ENCODE measurements around the gene AGMO. TPM values are rescaled to one million over a fixed set of nuclear protein-coding genes. Genes with fewer than 3 reads are reported as not detected.

Gene AGMO
- total and polyA plus RNA-seq, 2 experiments from 2014 or later: 6.5 to 7.3 TPM

DNA sequence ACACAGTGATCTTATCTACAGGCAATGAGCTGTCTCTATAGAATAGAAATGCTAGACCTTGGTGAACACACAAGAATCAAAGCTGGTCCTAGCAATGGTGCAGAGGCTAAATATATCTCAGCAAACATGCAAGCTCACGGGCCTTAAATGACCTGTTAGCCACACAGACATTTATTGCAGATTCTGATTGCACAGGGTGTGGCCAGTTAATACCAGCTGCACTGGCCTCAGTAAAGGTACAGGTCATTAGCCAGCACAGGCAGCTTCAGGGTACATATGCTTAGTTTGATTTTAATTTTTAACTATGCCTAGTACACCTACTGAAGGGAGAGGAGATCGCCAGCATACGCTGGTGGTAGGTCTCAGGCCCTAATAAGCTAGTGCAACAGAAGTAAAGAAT is 393.9 kb downstream of the AGMO start:
- Histone ChIP-seq H3K27me3 (no peaks in the 10 kb centered on the region), H4K20me1 (ENCODE audit: insufficient read depth, poor library complexity, severe bottlenecking) (no peaks in the 10 kb centered on the region), H3K79me2 (no peaks in the 10 kb centered on the region), H3K4me1 (ENCODE audit: insufficient read depth) (no peaks in the 10 kb centered on the region), H3K9me3 (ENCODE audit: low read depth) (no peaks in the 10 kb centered on the region), H3K27ac (peak overlapping the region; percentile 6), H2AFZ (no peak overlapping the region), H3K9me2 (replicated peaks; ENCODE audit: insufficient read depth) (no peaks in the 10 kb centered on the region), H3K36me3 (replicated peaks; ENCODE audit: insufficient read depth, low read depth) (no peaks in the 10 kb centered on the region), H3K4me3 (no peak overlapping the region), H3K4me2 (no peak overlapping the region)
- DNase-seq (ENCODE audit: low spot score): peak; percentile 52
- WGBS (ENCODE audit: low lambda C conversion rate, missing lambda C conversion rate): 80% methylated on average over 3 of the region's 3 CpGs
- no peak for TF ChIP-seq EZH2 (IDR thresholded peaks at IDR 0.05; ENCODE audit: borderline replicate concordance)
- TF ChIP-seq EZH2phosphoT487 (IDR thresholded peaks at IDR 0.05; ENCODE audit: low read depth, severe bottlenecking, unreplicated experiment): no peak
- TF ChIP-seq, protein P1, sequence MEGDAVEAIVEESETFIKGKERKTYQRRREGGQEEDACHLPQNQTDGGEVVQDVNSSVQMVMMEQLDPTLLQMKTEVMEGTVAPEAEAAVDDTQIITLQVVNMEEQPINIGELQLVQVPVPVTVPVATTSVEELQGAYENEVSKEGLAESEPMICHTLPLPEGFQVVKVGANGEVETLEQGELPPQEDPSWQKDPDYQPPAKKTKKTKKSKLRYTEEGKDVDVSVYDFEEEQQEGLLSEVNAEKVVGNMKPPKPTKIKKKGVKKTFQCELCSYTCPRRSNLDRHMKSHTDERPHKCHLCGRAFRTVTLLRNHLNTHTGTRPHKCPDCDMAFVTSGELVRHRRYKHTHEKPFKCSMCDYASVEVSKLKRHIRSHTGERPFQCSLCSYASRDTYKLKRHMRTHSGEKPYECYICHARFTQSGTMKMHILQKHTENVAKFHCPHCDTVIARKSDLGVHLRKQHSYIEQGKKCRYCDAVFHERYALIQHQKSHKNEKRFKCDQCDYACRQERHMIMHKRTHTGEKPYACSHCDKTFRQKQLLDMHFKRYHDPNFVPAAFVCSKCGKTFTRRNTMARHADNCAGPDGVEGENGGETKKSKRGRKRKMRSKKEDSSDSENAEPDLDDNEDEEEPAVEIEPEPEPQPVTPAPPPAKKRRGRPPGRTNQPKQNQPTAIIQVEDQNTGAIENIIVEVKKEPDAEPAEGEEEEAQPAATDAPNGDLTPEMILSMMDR (IDR thresholded peaks at IDR 0.05; ENCODE audit: poor library complexity): no peak

DNA sequence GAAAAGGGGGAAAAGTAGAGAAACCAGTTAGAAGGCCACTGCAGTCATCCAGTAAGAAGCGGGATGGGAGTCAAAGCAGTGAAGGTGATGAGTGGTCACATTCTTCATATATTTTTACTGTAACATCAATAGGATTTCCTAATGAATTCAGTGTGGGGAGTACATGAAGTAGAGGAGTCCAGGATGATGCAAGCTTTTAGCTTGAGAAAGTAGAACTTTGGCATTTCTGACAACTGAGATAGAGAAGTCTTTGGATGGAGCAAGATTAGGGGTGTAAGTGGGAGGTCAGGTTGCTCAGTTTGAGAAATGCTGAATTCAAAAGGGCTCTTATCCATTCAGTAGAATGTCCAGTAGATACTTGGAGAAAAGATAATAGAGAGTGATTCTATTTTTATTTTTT is 395.2 kb downstream of the AGMO start:
- H3K36me3 ChIP-seq (replicated peaks; ENCODE audit: insufficient read depth, low read depth): no peaks in the 10 kb centered on the region

GRCh38 chr7:15159261-15159660 is 402.6 kb downstream of the AGMO start:
- Histone ChIP-seq H3K9me3 (ENCODE audit: low read depth) (no peaks in the 10 kb centered on the region), H3K36me3 (replicated peaks; ENCODE audit: insufficient read depth, low read depth) (no peaks in the 10 kb centered on the region), H3K79me2 (no peaks in the 10 kb centered on the region), H2AFZ (no peak overlapping the region), H3K4me1 (ENCODE audit: insufficient read depth) (no peaks in the 10 kb centered on the region), H3K27me3 (no peaks in the 10 kb centered on the region), H3K4me3 (no peak overlapping the region), H3K27ac (no peak overlapping the region), H3K9me2 (replicated peaks; ENCODE audit: insufficient read depth) (no peaks in the 10 kb centered on the region), H3K4me2 (no peak overlapping the region), H4K20me1 (ENCODE audit: insufficient read depth, poor library complexity, severe bottlenecking) (no peaks in the 10 kb centered on the region)
- 0% methylated on average over 1 of the region's 1 CpG for WGBS (ENCODE audit: low lambda C conversion rate, missing lambda C conversion rate)
- no peak for DNase-seq (ENCODE audit: low spot score)
- TF ChIP-seq EZH2phosphoT487 (IDR thresholded peaks at IDR 0.05; ENCODE audit: low read depth, severe bottlenecking, unreplicated experiment) (no peak), EZH2 (IDR thresholded peaks at IDR 0.05; ENCODE audit: borderline replicate concordance) (no peak)
- TF ChIP-seq, protein P1 (IDR thresholded peaks at IDR 0.05; ENCODE audit: poor library complexity): no peak

More for the DNA sequence above, 395.2 kb downstream of the AGMO start:
- Histone ChIP-seq H3K79me2 (no peaks in the 10 kb centered on the region), H4K20me1 (ENCODE audit: insufficient read depth, poor library complexity, severe bottlenecking) (no peaks in the 10 kb centered on the region), H3K4me3 (no peak overlapping the region), H3K4me1 (ENCODE audit: insufficient read depth) (no peaks in the 10 kb centered on the region), H2AFZ (no peak overlapping the region), H3K9me2 (replicated peaks; ENCODE audit: insufficient read depth) (no peaks in the 10 kb centered on the region), H3K27me3 (no peaks in the 10 kb centered on the region), H3K9me3 (ENCODE audit: low read depth) (no peaks in the 10 kb centered on the region), H3K27ac (no peak overlapping the region), H3K4me2 (no peak overlapping the region)
- TF ChIP-seq EZH2phosphoT487 (IDR thresholded peaks at IDR 0.05; ENCODE audit: low read depth, severe bottlenecking, unreplicated experiment) (no peak), EZH2 (IDR thresholded peaks at IDR 0.05; ENCODE audit: borderline replicate concordance) (no peak)
- no peak for DNase-seq (ENCODE audit: low spot score)
- WGBS (ENCODE audit: low lambda C conversion rate, missing lambda C conversion rate): 87% methylated on average over 1 of the region's 1 CpG

GRCh38 chr7:15158141-15158810 is 403.5 kb downstream of the AGMO start:
- 68% methylated on average over 3 of the region's 3 CpGs for WGBS (ENCODE audit: low lambda C conversion rate, missing lambda C conversion rate)
- no peak overlapping the region for H2AFZ ChIP-seq
- H3K36me3 ChIP-seq (replicated peaks; ENCODE audit: insufficient read depth, low read depth): no peaks in the 10 kb centered on the region
- no peaks in the 10 kb centered on the region for H3K27me3 ChIP-seq
- H4K20me1 ChIP-seq (ENCODE audit: insufficient read depth, poor library complexity, severe bottlenecking): no peaks in the 10 kb centered on the region
- no peaks in the 10 kb centered on the region for H3K79me2 ChIP-seq
- no peaks in the 10 kb centered on the region for H3K4me1 ChIP-seq (ENCODE audit: insufficient read depth)
- no peak overlapping the region for H3K4me2 ChIP-seq
- no peaks in the 10 kb centered on the region for H3K9me3 ChIP-seq (ENCODE audit: low read depth)
- no peak overlapping the region for H3K4me3 ChIP-seq
- TF ChIP-seq EZH2phosphoT487 (IDR thresholded peaks at IDR 0.05; ENCODE audit: low read depth, severe bottlenecking, unreplicated experiment): no peak
- TF ChIP-seq EZH2 (IDR thresholded peaks at IDR 0.05; ENCODE audit: borderline replicate concordance): no peak
- TF ChIP-seq, protein P1 (IDR thresholded peaks at IDR 0.05; ENCODE audit: poor library complexity): no peak
- no peaks in the 10 kb centered on the region for H3K9me2 ChIP-seq (replicated peaks; ENCODE audit: insufficient read depth)
- H3K27ac ChIP-seq: no peak overlapping the region
- no peak for DNase-seq (ENCODE audit: low spot score)

Data from hepatocyte (in vitro differentiated cells).